ENCODE measurements around the gene SERGEF.

The SERGEF gene

DNA sequence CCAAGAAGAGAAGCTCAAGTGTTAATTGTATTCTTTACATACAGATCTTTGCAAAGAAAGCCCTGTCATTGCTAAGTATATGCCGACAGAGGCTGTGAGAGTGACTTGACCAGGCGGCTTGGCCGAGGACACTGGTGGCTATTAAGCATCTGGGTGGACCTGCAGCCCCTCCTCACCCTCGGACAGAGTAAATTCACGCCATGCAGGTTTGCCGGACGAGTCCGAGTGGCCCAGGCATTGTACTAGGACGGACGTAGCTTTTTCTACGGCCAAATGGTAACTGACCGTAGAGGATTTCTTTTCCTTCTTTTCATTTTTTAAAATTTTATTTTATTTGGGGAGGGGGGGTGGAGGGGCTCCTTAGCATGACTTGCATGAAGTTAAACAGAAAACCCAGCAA, 231.2 kb downstream of the SERGEF start:
- DNase-seq (ENCODE audit: low read depth), result no peak
- H3K4me3 ChIP-seq (ENCODE audit: low read depth, low read length), result no peak overlapping the region
- TF ChIP-seq, protein P1, sequence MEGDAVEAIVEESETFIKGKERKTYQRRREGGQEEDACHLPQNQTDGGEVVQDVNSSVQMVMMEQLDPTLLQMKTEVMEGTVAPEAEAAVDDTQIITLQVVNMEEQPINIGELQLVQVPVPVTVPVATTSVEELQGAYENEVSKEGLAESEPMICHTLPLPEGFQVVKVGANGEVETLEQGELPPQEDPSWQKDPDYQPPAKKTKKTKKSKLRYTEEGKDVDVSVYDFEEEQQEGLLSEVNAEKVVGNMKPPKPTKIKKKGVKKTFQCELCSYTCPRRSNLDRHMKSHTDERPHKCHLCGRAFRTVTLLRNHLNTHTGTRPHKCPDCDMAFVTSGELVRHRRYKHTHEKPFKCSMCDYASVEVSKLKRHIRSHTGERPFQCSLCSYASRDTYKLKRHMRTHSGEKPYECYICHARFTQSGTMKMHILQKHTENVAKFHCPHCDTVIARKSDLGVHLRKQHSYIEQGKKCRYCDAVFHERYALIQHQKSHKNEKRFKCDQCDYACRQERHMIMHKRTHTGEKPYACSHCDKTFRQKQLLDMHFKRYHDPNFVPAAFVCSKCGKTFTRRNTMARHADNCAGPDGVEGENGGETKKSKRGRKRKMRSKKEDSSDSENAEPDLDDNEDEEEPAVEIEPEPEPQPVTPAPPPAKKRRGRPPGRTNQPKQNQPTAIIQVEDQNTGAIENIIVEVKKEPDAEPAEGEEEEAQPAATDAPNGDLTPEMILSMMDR (IDR thresholded peaks at IDR 0.05; ENCODE audit: low read depth, low read length, missing control alignments), result no peak

- no peak for DNase-seq (ENCODE audit: low read depth)
- TF ChIP-seq, protein P1 (IDR thresholded peaks at IDR 0.05; ENCODE audit: low read depth, low read length, missing control alignments), result no peak
- H3K4me3 ChIP-seq (ENCODE audit: low read depth, low read length), result no peak overlapping the region
These were observed 231.6 kb downstream of the SERGEF start for GRCh38 chr11:17781221-17781620.

- TF ChIP-seq, protein P1 (IDR thresholded peaks at IDR 0.05; ENCODE audit: low read depth, low read length, missing control alignments), result no peak
- H3K4me3 ChIP-seq (ENCODE audit: low read depth, low read length), result no peak overlapping the region
- DNase-seq (ENCODE audit: low read depth), result no peak
These were observed 232.2 kb downstream of the SERGEF start for GRCh38 chr11:17780668-17781067.

DNA sequence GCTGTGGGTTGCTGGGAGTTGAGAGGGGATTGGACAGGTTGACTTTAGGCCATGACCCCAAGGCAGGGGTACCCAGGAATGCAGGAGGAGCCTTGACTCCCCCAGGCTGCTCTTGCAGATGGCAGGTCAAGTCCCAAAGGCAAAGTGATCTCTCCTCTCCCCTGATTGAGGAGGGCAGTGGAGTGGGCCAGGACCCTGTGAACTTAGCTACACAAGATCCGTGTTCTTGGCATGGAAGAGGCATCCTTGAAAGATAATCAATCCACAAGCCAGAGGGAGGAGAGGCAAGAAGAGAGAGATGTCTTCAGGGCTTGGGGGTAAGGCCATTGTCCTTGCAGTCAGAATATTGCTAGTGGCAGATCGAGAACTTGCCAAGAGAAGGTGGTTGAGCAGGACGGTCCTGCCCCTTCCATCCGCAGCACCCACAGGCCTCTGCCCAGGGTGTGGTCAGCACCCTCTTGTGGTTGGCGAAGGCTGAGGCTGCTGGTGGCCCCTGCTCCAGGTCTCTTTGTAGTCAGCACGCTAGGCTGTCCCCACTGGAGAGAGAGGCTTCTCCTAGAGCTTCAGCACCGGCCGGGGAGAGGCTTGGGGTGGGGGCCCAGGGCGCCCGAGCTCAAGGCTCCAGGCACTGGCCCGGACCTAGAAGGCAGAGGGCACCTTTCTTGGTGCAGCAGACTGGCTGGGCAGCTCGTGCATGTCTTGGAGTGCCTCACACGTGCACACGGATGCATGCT, 232.8 kb downstream of the SERGEF start:
- H3K4me3 ChIP-seq (ENCODE audit: low read depth, low read length), result no peak overlapping the region
- TF ChIP-seq, protein P1 (IDR thresholded peaks at IDR 0.05; ENCODE audit: low read depth, low read length, missing control alignments), result no peak
- DNase-seq (ENCODE audit: low read depth), result no peak

- no peak overlapping the region for H3K4me3 ChIP-seq (ENCODE audit: low read depth, low read length)
- TF ChIP-seq, protein P1 (IDR thresholded peaks at IDR 0.05; ENCODE audit: low read depth, low read length, missing control alignments), result no peak
- no peak for DNase-seq (ENCODE audit: low read depth)
These were observed 233.6 kb downstream of the SERGEF start for GRCh38 chr11:17778956-17779860.

- TF ChIP-seq, protein P1 (IDR thresholded peaks at IDR 0.05; ENCODE audit: low read depth, low read length, missing control alignments), result no peak
- no peak for DNase-seq (ENCODE audit: low read depth)
- no peak overlapping the region for H3K4me3 ChIP-seq (ENCODE audit: low read depth, low read length)
These were observed 234.5 kb downstream of the SERGEF start for GRCh38 chr11:17778352-17778751.

Data from GM12864 (cell line).